WI38 (cell line): ENCODE measurements around the gene FBLN7.
"Not testable (repeated sequence)": the region's sequence is repeated elsewhere in the genome, so short reads cannot be mapped to it uniquely, and the experiment has no call there.

Source experiments
- H3K4me3 ChIP-seq: 2 replicates; pipeline ENCODE4 v1.5.1; 2011; ENCODE audit warnings: low read depth, mild to moderate bottlenecking, control low read depth, low read length
- TF ChIP-seq, protein P1 (sequence below): IDR thresholded peaks from 2 replicates; pipeline ENCODE4 v1.5.1; 2012; ENCODE audit warnings: low read depth, mild to moderate bottlenecking, control low read depth, low read length

Gene FBLN7

DNA sequence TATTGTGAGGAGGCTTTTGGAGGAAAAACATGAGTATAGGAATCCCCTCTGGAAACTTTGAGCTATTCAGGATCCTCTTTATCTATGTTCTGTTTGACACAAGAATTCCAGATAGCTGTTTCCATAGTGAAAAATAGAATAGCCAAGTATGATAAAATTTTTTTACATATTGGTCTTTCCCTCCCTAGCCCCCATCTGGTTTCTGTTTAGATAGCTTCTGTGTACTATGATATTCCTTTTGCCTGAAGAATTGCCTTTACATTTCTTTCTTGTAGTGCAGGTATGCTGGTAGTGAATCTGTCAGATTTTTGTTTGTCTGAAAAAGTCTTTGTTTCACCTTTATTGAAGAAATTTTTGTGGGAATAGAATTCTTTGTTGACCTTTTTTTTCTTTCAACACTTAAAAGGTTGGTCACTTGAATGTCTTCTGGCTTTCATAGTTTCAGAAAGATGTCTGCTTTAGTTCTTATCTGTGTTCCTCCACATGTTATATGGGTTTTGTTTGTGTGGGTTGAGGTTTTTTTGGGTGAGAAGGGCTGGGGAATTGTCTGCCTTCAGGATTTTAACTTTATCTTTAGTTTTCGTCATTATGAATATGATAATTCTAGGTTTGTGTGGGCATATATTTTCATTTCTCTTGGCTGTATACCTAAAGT is 29.9 kb upstream of the FBLN7 start:
- H3K4me3 ChIP-seq, result no peak overlapping the region
- TF ChIP-seq, protein P1, sequence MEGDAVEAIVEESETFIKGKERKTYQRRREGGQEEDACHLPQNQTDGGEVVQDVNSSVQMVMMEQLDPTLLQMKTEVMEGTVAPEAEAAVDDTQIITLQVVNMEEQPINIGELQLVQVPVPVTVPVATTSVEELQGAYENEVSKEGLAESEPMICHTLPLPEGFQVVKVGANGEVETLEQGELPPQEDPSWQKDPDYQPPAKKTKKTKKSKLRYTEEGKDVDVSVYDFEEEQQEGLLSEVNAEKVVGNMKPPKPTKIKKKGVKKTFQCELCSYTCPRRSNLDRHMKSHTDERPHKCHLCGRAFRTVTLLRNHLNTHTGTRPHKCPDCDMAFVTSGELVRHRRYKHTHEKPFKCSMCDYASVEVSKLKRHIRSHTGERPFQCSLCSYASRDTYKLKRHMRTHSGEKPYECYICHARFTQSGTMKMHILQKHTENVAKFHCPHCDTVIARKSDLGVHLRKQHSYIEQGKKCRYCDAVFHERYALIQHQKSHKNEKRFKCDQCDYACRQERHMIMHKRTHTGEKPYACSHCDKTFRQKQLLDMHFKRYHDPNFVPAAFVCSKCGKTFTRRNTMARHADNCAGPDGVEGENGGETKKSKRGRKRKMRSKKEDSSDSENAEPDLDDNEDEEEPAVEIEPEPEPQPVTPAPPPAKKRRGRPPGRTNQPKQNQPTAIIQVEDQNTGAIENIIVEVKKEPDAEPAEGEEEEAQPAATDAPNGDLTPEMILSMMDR, result no peak

DNA sequence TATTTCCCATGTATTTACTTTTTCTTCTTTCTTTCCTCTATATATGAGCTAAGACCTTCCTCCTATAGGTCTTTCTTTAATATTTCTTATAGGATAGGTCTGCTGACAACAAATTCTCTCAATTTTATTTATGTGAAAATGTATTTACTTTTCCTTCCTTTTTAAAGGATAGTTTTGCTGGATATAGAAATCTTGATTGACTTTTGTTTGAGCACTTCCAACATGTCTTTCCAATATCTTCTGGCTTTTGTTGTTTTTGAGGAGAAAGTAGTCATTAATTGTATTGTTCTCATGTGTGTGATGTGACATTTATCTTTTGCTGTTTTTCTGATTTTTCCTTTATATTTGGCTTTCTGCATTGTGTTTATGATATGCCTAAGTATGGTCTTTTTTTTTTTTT is 28.9 kb upstream of the FBLN7 start:
- TF ChIP-seq, protein P1, result no peak
- H3K4me3 ChIP-seq, result no peak overlapping the region

DNA sequence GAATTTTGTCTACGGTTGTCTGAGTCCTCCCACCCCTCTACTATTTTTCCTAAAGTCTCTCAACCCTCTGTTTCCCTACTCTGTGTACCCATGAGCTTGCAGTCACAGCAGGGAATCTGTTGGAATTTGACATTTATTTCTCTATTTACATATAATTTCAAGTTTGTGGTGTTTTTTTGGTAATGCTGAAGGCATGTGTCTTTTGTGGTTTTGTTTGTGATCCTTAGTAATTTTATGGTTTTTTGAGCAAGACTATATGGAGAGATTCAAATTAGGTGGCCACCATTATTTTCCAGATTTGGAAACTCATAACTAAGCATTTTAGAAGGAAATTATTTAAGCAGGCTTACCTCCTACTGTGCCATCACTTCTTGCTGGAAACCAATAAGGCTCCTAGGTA is 27.2 kb upstream of the FBLN7 start:
- TF ChIP-seq, protein P1, result no peak

DNA sequence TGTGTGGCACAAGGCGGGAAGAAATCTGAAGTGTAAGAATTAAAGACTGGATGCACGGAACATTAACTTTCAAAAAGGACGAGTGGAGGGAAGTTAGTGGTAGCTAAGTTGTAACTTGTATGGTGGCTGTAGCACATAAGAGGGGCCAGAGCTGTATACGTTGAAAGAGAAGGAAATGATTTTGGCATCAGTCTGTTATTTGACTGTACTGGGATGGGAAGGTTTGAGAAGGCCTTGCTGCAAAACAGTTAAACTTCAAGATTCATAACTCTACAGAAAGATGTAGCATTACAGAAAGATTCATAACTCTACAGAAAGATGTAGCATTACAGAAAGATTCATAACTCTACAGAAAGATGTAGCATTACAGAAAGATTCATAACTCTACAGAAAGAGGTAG is 24.8 kb upstream of the FBLN7 start:
- H3K4me3 ChIP-seq, result not testable (repeated sequence)

More for the DNA sequence above, 27.2 kb upstream of the FBLN7 start:
- H3K4me3 ChIP-seq, result no peak overlapping the region

DNA sequence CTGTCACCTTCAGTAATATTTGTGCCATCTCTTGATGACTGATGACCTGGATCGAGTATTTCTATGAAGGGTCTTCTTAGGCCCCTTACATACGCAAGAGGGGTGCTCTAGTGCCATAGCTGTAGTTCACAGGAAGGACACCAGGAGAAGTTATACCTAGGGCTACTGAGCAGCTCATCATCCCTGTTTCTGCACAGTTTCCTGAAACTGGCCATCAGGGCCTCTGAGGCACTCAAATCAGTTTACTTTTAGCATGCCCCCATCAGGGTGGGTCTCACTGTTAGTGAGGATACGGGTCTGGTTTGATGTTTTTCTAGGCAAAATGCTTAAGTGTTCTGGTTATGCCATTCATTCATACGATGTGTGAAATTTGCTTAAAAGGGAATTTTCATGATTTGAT is 20.0 kb upstream of the FBLN7 start:
- no peak overlapping the region for H3K4me3 ChIP-seq
- TF ChIP-seq, protein P1, result no peak

DNA sequence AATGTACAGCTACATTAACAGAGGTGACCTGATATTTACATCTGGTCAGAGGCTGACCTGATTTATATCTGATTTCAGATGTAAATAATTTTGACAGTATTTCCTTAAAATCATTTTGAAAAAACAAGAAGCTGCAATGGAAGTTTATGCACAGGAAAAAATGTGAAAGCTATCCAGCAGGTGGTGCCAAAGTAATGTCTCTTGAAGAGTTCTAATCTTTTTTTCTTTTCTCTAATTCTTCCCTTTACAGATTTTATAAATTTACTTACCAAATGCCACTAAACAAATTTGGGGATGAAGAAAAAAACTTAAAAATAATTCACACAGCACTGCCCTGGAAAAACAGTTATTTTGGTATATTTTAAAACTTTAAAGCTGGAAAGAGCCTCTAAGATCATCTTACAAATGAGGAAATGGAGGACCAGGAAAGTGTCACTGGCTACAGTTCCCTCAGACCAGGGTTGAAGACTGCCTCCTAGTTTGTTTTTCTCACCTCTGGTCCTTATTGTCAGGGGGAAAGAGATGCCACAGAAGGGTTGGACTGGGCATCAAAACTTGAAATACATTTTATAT is 16.4 kb upstream of the FBLN7 start:
- TF ChIP-seq, protein P1, result no peak

DNA sequence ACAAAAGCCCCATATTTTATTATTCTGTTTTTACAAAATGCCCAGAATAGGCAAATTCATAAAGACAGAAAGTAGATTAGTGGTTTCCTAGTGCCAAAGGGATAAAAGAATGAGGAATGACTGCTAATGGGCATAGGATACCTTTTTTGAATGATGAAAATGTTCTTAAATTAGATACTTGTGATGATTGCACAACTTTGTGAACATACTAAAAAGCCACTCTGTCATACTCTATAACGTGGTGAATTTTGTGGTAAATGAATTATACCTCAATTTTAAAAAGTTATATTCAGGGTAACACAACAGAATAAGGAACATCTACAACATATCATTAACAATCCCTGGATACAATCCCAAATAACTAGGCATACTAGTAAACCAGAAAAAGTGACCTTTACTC is 9.1 kb upstream of the FBLN7 start:
- no peak overlapping the region for H3K4me3 ChIP-seq
- TF ChIP-seq, protein P1, result no peak

More for the DNA sequence above, 16.4 kb upstream of the FBLN7 start:
- H3K4me3 ChIP-seq, result no peak overlapping the region

DNA sequence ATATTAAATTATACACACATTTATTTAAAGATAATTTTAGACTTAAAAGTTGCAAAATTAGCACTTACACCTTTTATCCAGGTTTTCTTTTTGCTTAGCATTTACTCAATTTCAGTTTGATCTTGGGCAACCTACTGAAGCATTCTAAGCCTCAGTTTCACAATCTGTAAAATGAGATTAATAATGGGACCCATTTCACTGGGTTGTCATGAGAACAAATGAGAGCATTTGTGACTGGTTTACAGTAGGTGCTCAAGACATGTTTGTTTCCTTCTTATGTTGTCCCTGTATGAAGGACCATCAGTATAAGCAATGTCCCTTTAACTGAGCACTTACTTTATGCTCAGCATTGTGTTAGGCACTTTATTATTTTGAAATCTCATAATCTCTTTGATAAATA is 4.8 kb upstream of the FBLN7 start:
- TF ChIP-seq, protein P1, result no peak
- no peak overlapping the region for H3K4me3 ChIP-seq
